Stimulated activated effector memory CD8-positive, alpha-beta T cell treated with anti-CD3 and anti-CD28 coated beads, Interleukin-12 subunit alpha, Interleukin-12 subunit beta, amount 100 ng/mL, for 72 hours (primary cell): Measurements from ENCODE around the gene VASH2.
"Not testable (repeated sequence)": the region's sequence is repeated elsewhere in the genome, so short reads cannot be mapped to it uniquely, and the experiment has no call there.

Experiments used
- ATAC-seq: fragments of 150-1000 bp; cut with Tn5 transposase; 2 replicates; pipeline ENCODE4 v1.10.0; 2021
- DNase-seq, 2 donors: peaks; one replicate each; pipeline ENCODE4 v3.0.0; 2021 to 2022; ENCODE audit warnings: low spot score in 2 of 2
- H3K27ac Mint-ChIP-seq: one replicate; pipeline ENCODE4 v1.8.0; 2022; ENCODE audit warnings: mild to moderate bottlenecking, mixed read lengths
- H3K36me3 Mint-ChIP-seq: one replicate; pipeline ENCODE4 v1.8.0; 2022; ENCODE audit warnings: mild to moderate bottlenecking, mixed read lengths
- H3K4me1 Mint-ChIP-seq: one replicate; pipeline ENCODE4 v1.8.0; 2022; ENCODE audit warnings: mixed read lengths
- H3K4me3 Mint-ChIP-seq: one replicate; pipeline ENCODE4 v1.8.0; 2022; ENCODE audit warnings: mild to moderate bottlenecking, mixed read lengths
- H3K9me3 Mint-ChIP-seq: one replicate; pipeline ENCODE4 v1.8.0; 2022; ENCODE audit warnings: mixed read lengths

Gene VASH2

DNA sequence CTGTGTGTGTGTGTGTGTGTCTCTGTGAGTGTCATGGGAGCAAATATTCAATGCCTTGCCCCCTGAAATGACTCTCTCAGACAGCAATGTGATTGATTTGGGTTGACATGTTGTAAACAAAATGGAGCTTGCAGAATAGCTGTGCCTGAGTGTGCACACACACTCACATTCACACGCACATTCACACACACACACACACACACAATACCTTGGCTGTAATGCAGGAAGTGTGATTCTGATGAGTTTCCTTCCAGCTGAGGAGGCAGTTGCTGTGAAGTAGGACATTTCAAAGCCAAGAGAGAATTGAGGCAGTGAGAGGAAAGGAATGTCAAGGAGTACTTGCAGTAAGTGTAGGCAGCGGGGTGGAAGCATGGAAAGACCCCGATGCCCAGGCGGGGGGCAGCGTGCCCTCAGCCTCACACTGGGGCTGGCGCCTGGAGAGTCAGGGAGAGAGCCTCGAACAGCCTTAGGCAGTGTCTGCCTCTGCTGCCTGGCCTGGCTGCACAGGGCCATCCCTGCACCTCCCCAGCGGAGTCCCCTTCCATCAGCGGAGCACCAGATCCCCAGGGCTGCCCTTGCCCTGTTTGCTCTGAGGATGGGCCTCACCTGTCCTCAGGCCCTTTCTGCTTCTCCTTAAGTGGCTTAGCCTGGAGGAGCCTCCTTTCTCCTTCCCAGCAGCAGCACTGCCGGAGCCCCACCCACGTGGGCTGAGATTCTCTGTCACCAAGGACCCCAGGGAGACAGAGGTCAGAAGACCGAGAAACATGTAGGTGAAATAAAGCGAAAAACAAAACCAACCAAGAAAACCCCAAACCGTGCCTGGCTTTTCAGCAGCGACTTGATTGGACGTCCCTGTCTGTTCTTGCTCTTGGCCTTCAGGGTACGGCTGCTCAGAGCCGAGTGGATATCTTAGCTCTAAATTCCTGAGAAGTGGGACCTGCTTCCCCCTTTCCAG, 9.2 kb downstream of the VASH2 start:
- DNase-seq: no peak
- Mint-ChIP-seq H3K36me3 (no peaks in the 10 kb centered on the region), H3K4me3 (no peak overlapping the region), H3K9me3 (no peaks in the 10 kb centered on the region), H3K4me1 (peaks cover 9% of the 10 kb centered on the region), H3K27ac (no peak overlapping the region)
- peak; percentile 9 for ATAC-seq

DNA sequence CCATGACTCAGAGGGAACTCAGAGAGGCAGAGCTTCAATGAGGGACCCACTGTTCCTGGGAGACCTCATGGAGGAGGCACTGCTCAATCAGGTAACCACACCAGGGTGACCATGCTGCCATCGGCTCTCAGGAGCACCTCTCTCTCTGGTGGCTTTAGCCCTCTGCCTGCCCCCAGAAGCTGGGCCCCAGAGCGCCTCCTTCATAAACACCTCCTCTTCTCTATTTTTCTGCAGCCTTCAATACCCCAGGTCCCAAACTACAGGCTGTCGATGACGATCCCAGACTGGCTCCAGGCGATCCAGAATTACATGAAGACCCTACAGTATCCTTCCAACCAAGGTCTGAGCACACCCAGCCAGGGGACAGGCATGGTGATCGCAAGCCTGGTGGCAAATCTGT, 10.6 kb downstream of the VASH2 start:
- Mint-ChIP-seq H3K9me3 (no peaks in the 10 kb centered on the region), H3K27ac (no peak overlapping the region), H3K4me3 (no peak overlapping the region), H3K36me3 (no peaks in the 10 kb centered on the region), H3K4me1 (peaks cover 9% of the 10 kb centered on the region)
- ATAC-seq (no peak), DNase-seq (no peak)

DNA sequence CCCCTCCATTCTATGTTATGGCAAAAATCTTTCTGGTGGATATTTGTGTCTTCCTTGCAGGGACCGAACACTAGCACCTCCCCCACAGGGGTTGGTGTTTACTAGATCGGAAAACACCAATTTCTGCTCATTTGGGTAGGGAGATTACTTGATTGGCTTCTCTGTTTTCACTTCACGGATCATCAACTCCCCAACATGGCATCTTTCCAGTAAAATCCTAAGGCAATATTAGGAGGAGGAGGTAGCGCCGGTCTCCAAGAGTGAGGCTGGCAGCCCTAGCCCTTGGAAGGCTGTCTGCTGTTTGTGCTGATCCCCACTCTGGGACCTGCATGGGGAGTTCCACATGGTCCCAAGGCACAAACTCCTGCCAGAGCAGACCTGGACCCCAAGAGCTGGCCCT, 12.2 kb downstream of the VASH2 start:
- Mint-ChIP-seq H3K36me3 (no peaks in the 10 kb centered on the region), H3K4me1 (peaks cover 9% of the 10 kb centered on the region), H3K4me3 (no peak overlapping the region), H3K27ac (no peak overlapping the region), H3K9me3 (no peaks in the 10 kb centered on the region)
- DNase-seq (no peak), ATAC-seq (no peak)

DNA sequence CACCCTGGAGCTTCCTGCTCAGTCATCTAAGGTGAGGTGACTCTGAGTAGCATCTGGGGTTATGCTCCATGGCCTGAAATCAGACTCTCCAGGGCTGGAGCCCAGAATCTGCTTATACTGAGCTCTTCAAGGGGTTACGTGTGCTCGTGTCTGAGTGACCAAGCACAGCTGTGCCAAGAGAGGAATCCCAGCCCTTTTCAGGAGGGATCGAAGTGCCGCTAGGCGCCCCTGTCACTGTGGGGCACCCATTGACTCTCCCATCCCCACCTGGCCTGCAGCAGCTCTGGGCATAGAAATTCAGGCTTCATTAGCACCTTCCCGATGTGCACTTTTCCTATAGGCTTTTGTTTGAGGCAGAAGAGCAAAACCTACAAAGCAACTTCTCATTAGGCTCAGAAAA, 13.8 kb downstream of the VASH2 start:
- Mint-ChIP-seq H3K4me1 (peaks cover 9% of the 10 kb centered on the region), H3K36me3 (no peaks in the 10 kb centered on the region), H3K27ac (no peak overlapping the region), H3K9me3 (no peaks in the 10 kb centered on the region), H3K4me3 (no peak overlapping the region)
- DNase-seq: no peak
- ATAC-seq: no peak

DNA sequence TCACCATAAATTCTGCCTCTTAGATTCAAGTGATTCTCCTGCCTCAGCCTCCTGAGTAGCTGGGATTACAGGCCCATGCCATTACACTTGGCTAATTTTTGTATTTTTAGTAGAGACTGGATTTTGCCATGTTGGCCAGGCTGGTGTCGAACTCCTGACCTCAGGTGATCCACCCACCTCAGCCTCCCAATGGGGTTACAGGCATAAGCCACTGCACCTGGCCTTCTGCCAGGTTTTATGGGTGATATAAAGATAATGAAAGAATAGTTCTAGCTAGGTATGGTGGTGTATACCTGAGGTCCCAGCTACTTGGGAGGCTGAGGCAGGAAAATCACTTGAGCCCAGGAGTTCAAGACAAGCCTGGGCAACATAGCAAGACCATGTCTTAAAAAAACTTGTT, 14.7 kb downstream of the VASH2 start:
- not testable (repeated sequence) for ATAC-seq, DNase-seq, H3K27ac Mint-ChIP-seq, H3K9me3 Mint-ChIP-seq, H3K4me3 Mint-ChIP-seq, H3K36me3 Mint-ChIP-seq, H3K4me1 Mint-ChIP-seq

DNA sequence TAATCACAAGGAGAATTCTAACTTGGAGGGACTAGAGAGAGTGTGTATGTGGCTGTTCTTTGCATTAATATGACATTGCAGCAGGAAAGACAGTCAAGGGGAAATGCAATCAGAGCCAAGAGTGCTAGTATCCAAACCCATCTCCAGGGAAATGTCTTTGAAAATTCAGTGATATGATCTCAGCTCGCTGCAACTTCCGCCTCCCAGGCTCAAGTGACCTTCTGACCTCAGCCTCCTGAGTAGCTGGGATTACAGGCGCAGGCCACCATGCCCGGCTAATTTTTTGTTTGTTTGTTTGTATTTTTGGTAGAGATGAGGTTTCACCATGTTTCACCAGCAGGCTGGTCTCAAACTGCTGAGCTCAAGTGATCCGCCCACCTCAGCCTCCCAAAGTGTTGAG, 16.3 kb downstream of the VASH2 start:
- no peak for ATAC-seq
- peaks cover 5% of the 10 kb centered on the region for H3K4me1 Mint-ChIP-seq

DNA sequence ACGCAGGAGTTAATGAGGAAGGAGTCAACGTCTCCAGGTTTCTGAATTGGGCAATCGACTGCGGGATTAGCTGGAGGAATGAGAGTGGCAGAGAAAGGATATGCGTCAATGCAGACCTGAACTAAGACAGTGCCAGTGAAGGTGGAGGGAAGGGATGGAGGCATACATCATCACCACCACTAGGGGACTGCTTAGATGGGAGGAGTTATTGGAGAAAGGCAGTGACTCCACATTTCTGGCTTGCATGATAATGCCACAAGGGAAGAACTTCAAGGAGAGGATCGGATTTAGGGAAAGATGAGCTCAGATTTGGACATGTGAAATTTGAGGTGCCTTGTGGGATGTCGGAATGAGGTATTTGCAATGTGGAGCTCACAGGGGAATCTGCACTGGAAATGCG, 17.5 kb downstream of the VASH2 start:
- Mint-ChIP-seq H3K9me3 (no peaks in the 10 kb centered on the region), H3K36me3 (no peaks in the 10 kb centered on the region), H3K4me1 (no peaks in the 10 kb centered on the region), H3K4me3 (no peak overlapping the region), H3K27ac (no peak overlapping the region)
- ATAC-seq: peak; percentile 53
- no peak for DNase-seq

More for the DNA sequence above, 16.3 kb downstream of the VASH2 start:
- Mint-ChIP-seq H3K36me3 (no peaks in the 10 kb centered on the region), H3K9me3 (no peaks in the 10 kb centered on the region), H3K4me3 (no peak overlapping the region), H3K27ac (no peak overlapping the region)
- DNase-seq: no peak

DNA sequence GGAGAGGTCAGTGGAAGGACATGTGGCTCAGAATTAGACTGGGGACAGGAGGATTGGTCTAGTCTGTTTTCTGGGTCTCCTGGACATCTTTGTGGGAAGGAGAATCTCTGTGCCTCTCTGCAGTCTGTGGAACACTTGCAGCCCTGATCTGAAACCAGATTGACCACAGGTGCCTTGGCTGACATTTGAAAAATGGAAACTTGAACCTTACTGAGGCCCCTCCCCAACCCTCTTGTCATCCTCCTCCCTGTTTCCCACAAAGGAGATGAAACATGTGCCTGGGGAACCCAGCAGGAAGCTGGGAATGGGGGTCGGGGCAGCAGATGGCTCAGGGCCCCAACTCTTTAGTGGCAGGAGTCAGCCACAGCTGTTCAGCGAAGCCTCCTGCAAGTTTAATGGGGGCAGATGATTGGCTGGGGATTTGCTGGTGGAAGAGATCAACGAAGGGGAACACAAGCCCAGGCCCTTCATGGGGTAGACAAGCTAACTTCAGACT, 18.1 kb downstream of the VASH2 start:
- Mint-ChIP-seq H3K4me3 (no peak overlapping the region), H3K4me1 (no peaks in the 10 kb centered on the region), H3K36me3 (no peaks in the 10 kb centered on the region), H3K27ac (no peak overlapping the region), H3K9me3 (no peaks in the 10 kb centered on the region)
- ATAC-seq: no peak
- DNase-seq: no peak

DNA sequence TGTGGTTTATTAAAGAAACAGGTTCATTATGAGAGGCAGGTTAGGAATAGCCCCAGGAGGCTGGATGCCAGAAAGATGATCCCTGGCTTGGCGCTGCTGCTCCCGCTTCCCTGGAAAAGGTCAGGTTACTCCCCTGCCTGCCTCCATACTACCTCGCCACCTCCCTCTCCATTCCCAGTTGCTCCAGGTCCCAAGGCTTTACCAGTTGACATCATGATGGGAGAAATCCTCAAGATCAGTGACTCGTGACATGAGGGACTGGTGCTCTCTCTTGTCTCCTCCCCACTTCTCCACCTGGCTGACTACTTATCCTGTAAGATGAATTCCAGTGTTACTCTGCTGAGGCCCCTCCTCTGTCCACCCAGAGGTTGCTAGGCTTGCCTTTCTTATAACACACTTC, 19.7 kb downstream of the VASH2 start:
- no peak for DNase-seq
- H3K4me1 Mint-ChIP-seq: no peaks in the 10 kb centered on the region
- H3K36me3 Mint-ChIP-seq: no peaks in the 10 kb centered on the region
- ATAC-seq: no peak
- H3K9me3 Mint-ChIP-seq: no peaks in the 10 kb centered on the region
- no peak overlapping the region for H3K27ac Mint-ChIP-seq
- H3K4me3 Mint-ChIP-seq: no peak overlapping the region

DNA sequence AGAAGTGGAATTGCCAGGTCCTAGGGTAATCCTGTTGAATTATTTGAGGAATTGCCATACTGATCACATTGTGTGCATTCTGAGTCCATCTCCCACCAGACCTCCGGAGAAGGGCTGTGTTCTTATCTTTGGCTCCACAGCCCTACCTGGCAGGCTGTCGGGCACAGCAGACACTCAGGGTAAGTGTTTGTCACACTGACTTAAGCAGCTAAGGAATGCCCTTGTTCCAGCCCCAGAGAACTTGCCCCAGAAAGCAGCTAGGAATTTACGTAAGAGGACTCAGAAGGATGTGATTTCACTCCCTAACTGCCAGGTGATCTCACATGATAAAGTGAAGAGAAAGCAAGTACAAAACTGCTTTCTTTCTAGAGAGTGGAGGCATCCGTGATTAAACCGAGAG, 21.0 kb downstream of the VASH2 start:
- H3K9me3 Mint-ChIP-seq: no peaks in the 10 kb centered on the region
- no peak for ATAC-seq
- no peaks in the 10 kb centered on the region for H3K36me3 Mint-ChIP-seq
- no peak overlapping the region for H3K4me3 Mint-ChIP-seq
- no peak overlapping the region for H3K27ac Mint-ChIP-seq
- DNase-seq: no peak
- no peaks in the 10 kb centered on the region for H3K4me1 Mint-ChIP-seq

DNA sequence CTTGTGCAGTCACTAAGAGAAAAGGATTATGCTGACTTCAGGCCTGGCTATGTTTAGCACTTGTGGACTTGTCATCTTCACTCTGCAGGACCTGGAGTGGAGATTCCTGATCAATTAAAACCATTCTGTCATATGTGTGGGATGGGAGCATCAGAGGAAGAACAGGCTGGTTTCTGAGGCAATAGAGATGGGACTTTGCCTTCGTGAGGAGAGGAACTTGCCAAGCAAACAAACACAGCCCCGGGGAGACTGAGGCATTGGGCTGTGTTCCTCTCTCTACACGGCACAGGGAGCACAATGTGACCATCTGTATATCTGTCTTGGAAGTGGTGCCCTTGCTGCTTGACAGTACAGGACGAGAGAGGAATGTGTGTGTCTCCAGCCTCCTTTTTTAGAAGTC, 23.1 kb downstream of the VASH2 start:
- DNase-seq (no peak), ATAC-seq (no peak)
- Mint-ChIP-seq H3K36me3 (no peaks in the 10 kb centered on the region), H3K9me3 (no peaks in the 10 kb centered on the region), H3K27ac (no peak overlapping the region), H3K4me3 (no peak overlapping the region), H3K4me1 (peaks cover 15% of the 10 kb centered on the region)

DNA sequence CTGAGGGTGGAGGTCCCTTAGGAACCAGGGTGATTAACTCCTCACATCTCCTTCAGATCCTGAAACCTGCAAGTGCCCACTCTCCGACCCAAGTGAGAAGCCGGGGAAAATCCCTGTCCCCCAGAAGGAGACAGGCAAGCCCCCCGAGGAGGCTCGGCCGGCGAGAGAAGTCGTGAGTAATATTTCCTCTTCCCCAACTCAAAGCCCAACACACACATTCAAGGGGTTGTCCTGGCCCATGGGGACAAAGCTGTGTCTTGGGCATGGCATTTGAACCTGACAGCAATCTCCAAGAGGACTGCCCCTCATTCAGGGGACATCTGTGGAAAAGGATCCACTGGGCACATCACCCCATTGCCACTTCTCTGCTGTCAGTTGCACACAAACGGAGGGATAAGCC, 23.6 kb downstream of the VASH2 start:
- no peak for DNase-seq
- peaks cover 20% of the 10 kb centered on the region for H3K4me1 Mint-ChIP-seq
- no peaks in the 10 kb centered on the region for H3K36me3 Mint-ChIP-seq
- no peak for ATAC-seq
- no peak overlapping the region for H3K27ac Mint-ChIP-seq
- H3K4me3 Mint-ChIP-seq: no peak overlapping the region
- H3K9me3 Mint-ChIP-seq: no peaks in the 10 kb centered on the region

DNA sequence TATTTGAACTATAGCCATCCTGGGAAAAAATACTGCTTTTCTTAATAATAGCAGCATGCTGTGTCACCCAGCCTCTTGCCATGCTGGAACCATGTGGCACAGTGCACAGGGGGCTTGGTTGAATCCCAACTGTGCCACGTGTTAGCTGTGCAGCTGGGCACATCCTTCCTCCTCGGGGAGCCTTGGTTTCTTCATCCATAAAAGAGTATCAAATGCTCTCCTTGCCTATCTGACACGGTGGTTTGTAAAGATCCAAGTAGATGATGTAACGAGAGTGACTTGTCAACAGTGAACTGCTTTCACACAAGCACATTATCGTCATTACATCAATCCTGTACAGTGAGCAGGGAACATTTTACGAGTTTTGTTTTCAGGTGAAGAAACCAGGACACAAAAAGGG, 24.4 kb downstream of the VASH2 start:
- ATAC-seq (no peak), DNase-seq (no peak)
- no peaks in the 10 kb centered on the region for H3K36me3 Mint-ChIP-seq
- H3K4me1 Mint-ChIP-seq: peaks cover 28% of the 10 kb centered on the region
- no peak overlapping the region for H3K27ac Mint-ChIP-seq
- H3K4me3 Mint-ChIP-seq: no peak overlapping the region
- H3K9me3 Mint-ChIP-seq: no peaks in the 10 kb centered on the region

DNA sequence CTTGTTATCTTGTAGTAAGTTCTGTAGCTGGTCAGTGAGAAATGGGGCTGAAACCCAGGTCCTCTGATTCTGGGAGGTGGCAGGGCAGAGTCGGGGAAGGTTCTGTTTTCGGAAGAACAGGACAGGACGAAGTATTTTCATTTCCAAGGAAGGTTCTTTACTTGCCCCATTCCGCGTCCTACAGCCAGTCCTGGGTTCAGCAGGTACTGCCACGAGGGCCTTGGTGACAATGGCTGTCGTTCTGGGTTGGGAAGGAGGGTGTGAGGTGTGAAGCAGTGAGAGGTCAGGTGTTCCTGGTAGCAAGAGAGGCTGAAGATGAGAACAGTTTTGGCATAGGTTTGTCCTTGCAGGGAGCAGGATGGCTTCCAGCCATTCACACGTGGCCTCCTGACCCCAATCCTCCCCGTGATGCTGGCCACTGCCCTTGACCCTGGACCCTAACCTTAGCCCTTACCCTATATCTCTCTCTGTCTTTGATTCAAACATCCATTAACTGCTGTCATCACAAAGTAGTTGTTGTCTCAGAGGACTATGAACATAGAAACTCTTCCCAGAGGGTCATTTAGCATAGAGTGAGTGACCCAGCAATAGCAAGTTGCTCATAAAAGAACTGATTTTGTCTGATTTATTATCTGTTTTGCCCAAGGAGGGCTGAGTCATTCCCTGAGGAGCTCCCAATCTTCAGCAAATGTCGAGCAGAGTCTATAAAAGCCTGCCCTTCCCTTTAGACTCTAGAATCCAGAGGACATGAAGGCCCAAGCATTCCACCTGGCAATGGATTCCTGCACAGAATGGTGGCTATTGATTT, 25.0 kb downstream of the VASH2 start:
- H3K36me3 Mint-ChIP-seq: no peaks in the 10 kb centered on the region
- peaks cover 34% of the 10 kb centered on the region for H3K4me1 Mint-ChIP-seq
- DNase-seq (no peak), ATAC-seq (no peak)
- H3K4me3 Mint-ChIP-seq: no peak overlapping the region
- H3K9me3 Mint-ChIP-seq: no peaks in the 10 kb centered on the region
- no peak overlapping the region for H3K27ac Mint-ChIP-seq

DNA sequence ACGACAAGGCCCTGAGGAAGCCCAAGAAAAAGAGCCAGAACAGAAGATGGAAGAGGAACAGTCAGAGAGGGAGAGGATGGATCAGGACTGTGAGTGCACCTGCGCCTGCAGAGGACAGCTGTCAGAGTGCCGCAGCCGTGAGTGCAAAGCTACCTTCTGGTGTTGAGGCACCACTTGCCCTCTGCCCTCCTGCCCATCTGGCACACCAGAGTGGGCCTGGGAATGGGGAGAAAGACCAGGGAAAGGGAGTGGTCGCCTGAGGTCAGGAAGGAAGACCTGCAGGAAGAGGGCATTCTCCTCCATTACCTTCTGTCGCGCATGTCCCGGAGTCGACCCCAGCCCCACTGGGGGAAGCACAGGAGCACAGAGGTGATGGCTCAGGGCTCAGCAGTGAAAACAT, 26.2 kb downstream of the VASH2 start:
- Mint-ChIP-seq H3K4me1 (peaks cover 39% of the 10 kb centered on the region), H3K27ac (peak overlapping the region; percentile 4)
- ATAC-seq: no peak

More for the DNA sequence above, 26.2 kb downstream of the VASH2 start:
- DNase-seq: no peak
- Mint-ChIP-seq H3K9me3 (no peaks in the 10 kb centered on the region), H3K36me3 (no peaks in the 10 kb centered on the region), H3K4me3 (no peak overlapping the region)
